Hematopoietic multipotent progenitor cell (in vitro differentiated cells): ENCODE results near the gene PLEKHA7. TPM values are rescaled to one million over a fixed set of nuclear protein-coding genes. Genes with fewer than 3 reads are reported as not detected.

Experiments used
- DNase-seq, 3 donors: peaks; one replicate each; pipeline ENCODE4 v3.0.0-alpha.2; 2011 to 2015; ENCODE audit warnings: low read depth in 2 of 3, low spot score in 2 of 3
- total RNA-seq: library from RNA; depleted of rRNA; stranded (reverse); fragments of >200 nt; gene quantifications from one replicate; pipeline ENCODE4 v1.2.3, GENCODE V29; 2012

Gene PLEKHA7
- total RNA-seq, 1 donor = 2.7 TPM

- no peak for DNase-seq
These were observed 199.0 kb downstream of the PLEKHA7 start for GRCh38 chr11:16815047-16815767.

GRCh38 chr11:16814410-16815046 lies 199.7 kb downstream of the PLEKHA7 start:
- DNase-seq = no peak

GRCh38 chr11:16813126-16813525 lies 201.1 kb downstream of the PLEKHA7 start:
- no peak for DNase-seq

- DNase-seq = no peak
These were observed 201.9 kb downstream of the PLEKHA7 start for GRCh38 chr11:16812274-16812673.

GRCh38 chr11:16811136-16812020 lies 202.8 kb downstream of the PLEKHA7 start:
- DNase-seq = no peak

- peak in 1 of 3 donors; percentile 56 for DNase-seq
These were observed 204.1 kb downstream of the PLEKHA7 start for GRCh38 chr11:16809886-16810668.

- DNase-seq = peak in 1 of 3 donors; percentile 57
These were observed 206.9 kb downstream of the PLEKHA7 start for GRCh38 chr11:16807306-16807705.

- DNase-seq = no peak
These were observed 207.4 kb downstream of the PLEKHA7 start for GRCh38 chr11:16806791-16807190.

GRCh38 chr11:16805938-16806337 lies 208.3 kb downstream of the PLEKHA7 start:
- no peak for DNase-seq

- no peak for DNase-seq
These were observed 209.9 kb downstream of the PLEKHA7 start for GRCh38 chr11:16804104-16804947.

GRCh38 chr11:16801288-16801980 lies 212.8 kb downstream of the PLEKHA7 start:
- no peak for DNase-seq

GRCh38 chr11:16800382-16800781 lies 213.8 kb downstream of the PLEKHA7 start:
- no peak for DNase-seq

GRCh38 chr11:16799890-16800289 lies 214.3 kb downstream of the PLEKHA7 start:
- DNase-seq = no peak

- DNase-seq = no peak
These were observed 215.0 kb downstream of the PLEKHA7 start for GRCh38 chr11:16799221-16799620.

- no peak for DNase-seq
These were observed 216.4 kb downstream of the PLEKHA7 start for GRCh38 chr11:16797776-16798175.

- no peak for DNase-seq
These were observed 217.9 kb downstream of the PLEKHA7 start for GRCh38 chr11:16796311-16796710.

- peak in 1 of 3 donors; percentile 81 for DNase-seq
These were observed 219.1 kb downstream of the PLEKHA7 start for GRCh38 chr11:16795146-16795545.

GRCh38 chr11:16794047-16794818 lies 220.0 kb downstream of the PLEKHA7 start:
- DNase-seq = no peak
